ENCODE measurements around the gene ZNF311. TPM values are rescaled to one million over a fixed set of nuclear protein-coding genes. Genes with fewer than 3 reads are reported as not detected.
A peak's percentile ranks its signal among the peaks of the same experiment; 100 is the strongest.

Gene ZNF311
- total and polyA plus RNA-seq, 9 of the 15 experiments (the other 6 are each of a cell fraction or from before 2014, with no cell fraction given) = 5.1 to 10.0 (median 7.5) TPM

- TF ChIP-seq, protein P1, sequence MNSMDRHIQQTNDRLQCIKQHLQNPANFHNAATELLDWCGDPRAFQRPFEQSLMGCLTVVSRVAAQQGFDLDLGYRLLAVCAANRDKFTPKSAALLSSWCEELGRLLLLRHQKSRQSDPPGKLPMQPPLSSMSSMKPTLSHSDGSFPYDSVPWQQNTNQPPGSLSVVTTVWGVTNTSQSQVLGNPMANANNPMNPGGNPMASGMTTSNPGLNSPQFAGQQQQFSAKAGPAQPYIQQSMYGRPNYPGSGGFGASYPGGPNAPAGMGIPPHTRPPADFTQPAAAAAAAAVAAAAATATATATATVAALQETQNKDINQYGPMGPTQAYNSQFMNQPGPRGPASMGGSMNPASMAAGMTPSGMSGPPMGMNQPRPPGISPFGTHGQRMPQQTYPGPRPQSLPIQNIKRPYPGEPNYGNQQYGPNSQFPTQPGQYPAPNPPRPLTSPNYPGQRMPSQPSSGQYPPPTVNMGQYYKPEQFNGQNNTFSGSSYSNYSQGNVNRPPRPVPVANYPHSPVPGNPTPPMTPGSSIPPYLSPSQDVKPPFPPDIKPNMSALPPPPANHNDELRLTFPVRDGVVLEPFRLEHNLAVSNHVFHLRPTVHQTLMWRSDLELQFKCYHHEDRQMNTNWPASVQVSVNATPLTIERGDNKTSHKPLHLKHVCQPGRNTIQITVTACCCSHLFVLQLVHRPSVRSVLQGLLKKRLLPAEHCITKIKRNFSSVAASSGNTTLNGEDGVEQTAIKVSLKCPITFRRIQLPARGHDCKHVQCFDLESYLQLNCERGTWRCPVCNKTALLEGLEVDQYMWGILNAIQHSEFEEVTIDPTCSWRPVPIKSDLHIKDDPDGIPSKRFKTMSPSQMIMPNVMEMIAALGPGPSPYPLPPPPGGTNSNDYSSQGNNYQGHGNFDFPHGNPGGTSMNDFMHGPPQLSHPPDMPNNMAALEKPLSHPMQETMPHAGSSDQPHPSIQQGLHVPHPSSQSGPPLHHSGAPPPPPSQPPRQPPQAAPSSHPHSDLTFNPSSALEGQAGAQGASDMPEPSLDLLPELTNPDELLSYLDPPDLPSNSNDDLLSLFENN (IDR thresholded peaks at IDR 0.05; ENCODE audit: low read depth in 2 of 2, low read length in 2 of 2) = no peak
- no peak for TF ChIP-seq CEBPZ (IDR thresholded peaks at IDR 0.05; ENCODE audit: borderline replicate concordance, low read depth, low read length)
- no peak for TF ChIP-seq TFAM (CRISPR knock-in tag; conservative IDR thresholded peaks at IDR 0.05)
- 0 out of 3 replicates have a peak, but pooled peaks of 1 of the 2 experiments have one; percentile 3 for TF ChIP-seq CBX3 (IDR thresholded peaks at IDR 0.05; ENCODE audit: borderline replicate concordance in 1 of 2, low read length in 2 of 2)
- TF ChIP-seq NFATC3 (IDR thresholded peaks at IDR 0.05) = no peak; the same call in 1 of the 2 replicates
- no peak for TF ChIP-seq TARDBP (IDR thresholded peaks at IDR 0.05)
- no peak for TF ChIP-seq WHSC1 (IDR thresholded peaks at IDR 0.05; ENCODE audit: low read length)
- no peak for TF ChIP-seq SMARCA5 (IDR thresholded peaks at IDR 0.05)
- no peak for TF ChIP-seq SREBF1 (IDR thresholded peaks at IDR 0.05; ENCODE audit: borderline replicate concordance, low read depth, low read length)
- no peak for TF ChIP-seq ZNF77 (CRISPR knock-in tag; IDR thresholded peaks at IDR 0.05)
- no peak for TF ChIP-seq E2F8 (IDR thresholded peaks at IDR 0.05; ENCODE audit: low read depth, partially characterized antibody)
- TF ChIP-seq CTBP1 (IDR thresholded peaks at IDR 0.05; ENCODE audit: borderline replicate concordance) = no peak
Observed at GRCh38 chr6:28982476-28983266, 22.4 kb downstream of the ZNF311 start (continued).
